ENCODE data around the gene CHRDL1. TPM values are rescaled to one million over a fixed set of nuclear protein-coding genes. Genes with fewer than 3 reads are reported as not detected.
A peak's percentile ranks its signal among the peaks of the same experiment; 100 is the strongest.

The CHRDL1 gene
- total RNA-seq: 4.5 and 9.0 TPM in 2 replicates
- 1.4 and 10.1 TPM in 2 replicates for polyA plus RNA-seq
- polyA plus RNA-seq (2012): 0.98 and 6.5 TPM in 2 replicates
- 3.9 and 5.5 TPM in 2 replicates for polyA minus RNA-seq (ENCODE audit: low replicate concordance)

DNA sequence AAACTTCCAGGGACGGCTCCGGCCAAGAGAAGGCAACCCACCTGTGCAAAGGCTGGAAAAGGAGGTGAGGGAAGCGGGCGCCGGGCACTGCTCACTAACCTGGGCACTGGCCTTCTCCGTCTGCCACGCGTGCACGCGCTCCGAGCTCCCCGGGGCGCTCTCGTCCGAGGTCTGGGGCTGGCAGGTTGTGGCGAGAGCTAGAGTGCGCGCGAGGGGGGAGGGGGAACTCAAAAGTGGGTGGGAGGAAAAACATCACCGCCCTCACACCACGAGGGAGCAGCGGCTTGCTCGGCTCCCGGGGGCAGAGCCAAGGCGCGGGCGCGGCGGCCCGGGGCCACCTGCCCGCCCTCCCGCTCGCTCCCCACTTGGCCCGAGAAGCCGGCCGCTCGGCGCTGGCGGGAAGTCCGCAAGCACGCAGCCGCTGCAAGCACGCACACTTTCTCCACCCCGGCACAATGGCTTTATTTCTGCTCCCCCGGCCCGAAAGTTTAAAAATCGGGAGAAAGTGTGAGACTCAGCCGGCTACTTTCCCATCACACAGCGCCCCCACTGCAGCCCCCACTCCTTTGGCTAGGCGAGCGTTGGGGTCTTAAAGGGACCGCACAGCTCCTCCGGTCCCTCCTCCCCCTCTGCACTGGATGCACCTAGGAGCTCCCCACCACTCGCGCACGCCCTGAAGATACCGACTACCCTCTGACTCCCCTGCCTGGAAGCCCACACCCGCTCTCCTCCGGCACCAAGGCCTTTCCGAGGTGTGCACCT lies at the start of gene CHRDL1:
Gene CHRDL1, minus strand, starts transcription at position 173 of the 762 bp plus-strand sequence. CDS start 3,636 bp downstream, outside the sequence.
- Histone ChIP-seq H3K36me3 (ENCODE audit: control insufficient read depth, insufficient read depth, low read length) (no peaks in the 10 kb centered on the region), H3K79me2 (ENCODE audit: control insufficient read depth, insufficient read depth, low read length) (no peaks in the 10 kb centered on the region), H3K4me1 (ENCODE audit: control insufficient read depth, extremely low read depth, insufficient read depth, low read length) (no peaks in the 10 kb centered on the region), H3K27me3 (ENCODE audit: control insufficient read depth, insufficient read depth, low read length) (no peaks in the 10 kb centered on the region), H3K4me2 (ENCODE audit: extremely low read depth, insufficient read depth, low read length) (peak within 1 kb of the TSS; percentile 71), H3K27ac (ENCODE audit: insufficient read depth, low read length) (no peak within 1 kb of the TSS), H3K9ac (ENCODE audit: insufficient read depth, low read length) (no peak within 1 kb of the TSS), H2AFZ (ENCODE audit: low read length) (peak within 1 kb of the TSS; percentile 7), H3K9me3 (ENCODE audit: control insufficient read depth, insufficient read depth, low read depth, low read length) (no peaks in the 10 kb centered on the region), H3K4me3 (replicated peaks in 1 of 4; ENCODE audit: control extremely low read depth in 1 of 4, insufficient read depth in 1 of 4, low read depth in 3 of 4, low read length in 4 of 4) (peak within 1 kb of the TSS; percentile 14 to 48 (median 20)), H4K20me1 (ENCODE audit: control insufficient read depth, extremely low read depth, insufficient read depth, low read length) (no peaks in the 10 kb centered on the region)
- DNase-seq (ENCODE audit: low read depth in 2 of 2): peak; percentile 1 to 45
- no peak for TF ChIP-seq EZH2 (IDR thresholded peaks at IDR 0.05; ENCODE audit: low read length, missing control alignments)
- TF ChIP-seq, protein P1, sequence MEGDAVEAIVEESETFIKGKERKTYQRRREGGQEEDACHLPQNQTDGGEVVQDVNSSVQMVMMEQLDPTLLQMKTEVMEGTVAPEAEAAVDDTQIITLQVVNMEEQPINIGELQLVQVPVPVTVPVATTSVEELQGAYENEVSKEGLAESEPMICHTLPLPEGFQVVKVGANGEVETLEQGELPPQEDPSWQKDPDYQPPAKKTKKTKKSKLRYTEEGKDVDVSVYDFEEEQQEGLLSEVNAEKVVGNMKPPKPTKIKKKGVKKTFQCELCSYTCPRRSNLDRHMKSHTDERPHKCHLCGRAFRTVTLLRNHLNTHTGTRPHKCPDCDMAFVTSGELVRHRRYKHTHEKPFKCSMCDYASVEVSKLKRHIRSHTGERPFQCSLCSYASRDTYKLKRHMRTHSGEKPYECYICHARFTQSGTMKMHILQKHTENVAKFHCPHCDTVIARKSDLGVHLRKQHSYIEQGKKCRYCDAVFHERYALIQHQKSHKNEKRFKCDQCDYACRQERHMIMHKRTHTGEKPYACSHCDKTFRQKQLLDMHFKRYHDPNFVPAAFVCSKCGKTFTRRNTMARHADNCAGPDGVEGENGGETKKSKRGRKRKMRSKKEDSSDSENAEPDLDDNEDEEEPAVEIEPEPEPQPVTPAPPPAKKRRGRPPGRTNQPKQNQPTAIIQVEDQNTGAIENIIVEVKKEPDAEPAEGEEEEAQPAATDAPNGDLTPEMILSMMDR (conservative IDR thresholded peaks at IDR 0.05 in 1 of 2, IDR thresholded peaks at IDR 0.05 in 1 of 2; ENCODE audit: low read depth in 1 of 2, low read length in 2 of 2): no peak

DNA sequence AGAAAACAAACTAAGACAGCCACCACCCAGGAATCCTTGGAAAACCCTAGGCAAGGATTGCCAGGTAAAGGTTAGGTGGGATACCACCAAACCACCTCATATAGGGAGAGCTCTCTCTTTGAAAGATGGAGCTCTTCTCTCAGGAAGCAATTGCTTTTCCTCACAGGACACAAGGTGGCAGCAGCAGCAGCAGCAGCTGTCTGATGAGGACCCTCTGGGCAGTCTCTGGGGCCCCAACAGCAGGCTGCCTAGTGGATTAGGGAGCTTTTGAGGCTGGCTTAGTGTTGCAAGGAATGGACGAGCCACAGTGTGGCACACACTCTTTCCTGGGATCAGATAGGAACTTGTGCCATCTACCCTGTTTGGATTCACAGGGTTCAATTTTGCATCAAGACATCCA lies 41.4 kb upstream of the CHRDL1 start:
- Histone ChIP-seq H3K4me3 (replicated peaks in 1 of 4; ENCODE audit: control extremely low read depth in 1 of 4, insufficient read depth in 1 of 4, low read depth in 3 of 4, low read length in 4 of 4) (no peak overlapping the region), H3K27me3 (ENCODE audit: control insufficient read depth, insufficient read depth, low read length) (no peaks in the 10 kb centered on the region), H3K79me2 (ENCODE audit: control insufficient read depth, insufficient read depth, low read length) (no peaks in the 10 kb centered on the region), H3K27ac (ENCODE audit: insufficient read depth, low read length) (no peak overlapping the region), H3K36me3 (ENCODE audit: control insufficient read depth, insufficient read depth, low read length) (no peaks in the 10 kb centered on the region), H3K9me3 (ENCODE audit: control insufficient read depth, insufficient read depth, low read depth, low read length) (no peaks in the 10 kb centered on the region), H3K4me1 (ENCODE audit: control insufficient read depth, extremely low read depth, insufficient read depth, low read length) (no peaks in the 10 kb centered on the region), H3K4me2 (ENCODE audit: extremely low read depth, insufficient read depth, low read length) (no peak overlapping the region), H2AFZ (ENCODE audit: low read length) (no peak overlapping the region), H3K9ac (ENCODE audit: insufficient read depth, low read length) (no peak overlapping the region), H4K20me1 (ENCODE audit: control insufficient read depth, extremely low read depth, insufficient read depth, low read length) (no peaks in the 10 kb centered on the region)
- no peak for DNase-seq (ENCODE audit: low read depth in 2 of 2)
- no peak for TF ChIP-seq EZH2 (IDR thresholded peaks at IDR 0.05; ENCODE audit: low read length, missing control alignments)
- TF ChIP-seq, protein P1 (conservative IDR thresholded peaks at IDR 0.05 in 1 of 2, IDR thresholded peaks at IDR 0.05 in 1 of 2; ENCODE audit: low read depth in 1 of 2, low read length in 2 of 2): peak in 1 of 2 donors; percentile 15

GRCh38 chrX:110836451-110836850 lies 40.8 kb upstream of the CHRDL1 start:
- TF ChIP-seq, protein P1 (conservative IDR thresholded peaks at IDR 0.05 in 1 of 2, IDR thresholded peaks at IDR 0.05 in 1 of 2; ENCODE audit: low read depth in 1 of 2, low read length in 2 of 2): no peak
- TF ChIP-seq EZH2 (IDR thresholded peaks at IDR 0.05; ENCODE audit: low read length, missing control alignments): no peak
- Histone ChIP-seq H3K4me1 (ENCODE audit: control insufficient read depth, extremely low read depth, insufficient read depth, low read length) (no peaks in the 10 kb centered on the region), H3K27ac (ENCODE audit: insufficient read depth, low read length) (no peak overlapping the region), H3K4me2 (ENCODE audit: extremely low read depth, insufficient read depth, low read length) (no peak overlapping the region), H3K9me3 (ENCODE audit: control insufficient read depth, insufficient read depth, low read depth, low read length) (no peaks in the 10 kb centered on the region), H3K79me2 (ENCODE audit: control insufficient read depth, insufficient read depth, low read length) (no peaks in the 10 kb centered on the region), H3K27me3 (ENCODE audit: control insufficient read depth, insufficient read depth, low read length) (no peaks in the 10 kb centered on the region), H2AFZ (ENCODE audit: low read length) (no peak overlapping the region), H4K20me1 (ENCODE audit: control insufficient read depth, extremely low read depth, insufficient read depth, low read length) (no peaks in the 10 kb centered on the region), H3K4me3 (replicated peaks in 1 of 4; ENCODE audit: control extremely low read depth in 1 of 4, insufficient read depth in 1 of 4, low read depth in 3 of 4, low read length in 4 of 4) (no peak overlapping the region), H3K36me3 (ENCODE audit: control insufficient read depth, insufficient read depth, low read length) (no peaks in the 10 kb centered on the region), H3K9ac (ENCODE audit: insufficient read depth, low read length) (no peak overlapping the region)
- no peak for DNase-seq (ENCODE audit: low read depth in 2 of 2)
